HG03342 (cell line): ENCODE results near the gene CHRNE.
"Not testable (repeated sequence)": the region's sequence is repeated elsewhere in the genome, so short reads cannot be mapped to it uniquely, and the experiment has no call there.

Source experiments
- ATAC-seq: cut with Tn5 transposase; IDR thresholded peaks from one replicate; pipeline ENCODE4 v1.9.1; 2021; ENCODE audit warnings: mild to moderate bottlenecking, moderate library complexity; ENCODE audit not compliant: unreplicated experiment

Gene CHRNE

GRCh38 chr17:4891411-4892410 lies 11.2 kb downstream of the CHRNE start:
- ATAC-seq: no peak

DNA sequence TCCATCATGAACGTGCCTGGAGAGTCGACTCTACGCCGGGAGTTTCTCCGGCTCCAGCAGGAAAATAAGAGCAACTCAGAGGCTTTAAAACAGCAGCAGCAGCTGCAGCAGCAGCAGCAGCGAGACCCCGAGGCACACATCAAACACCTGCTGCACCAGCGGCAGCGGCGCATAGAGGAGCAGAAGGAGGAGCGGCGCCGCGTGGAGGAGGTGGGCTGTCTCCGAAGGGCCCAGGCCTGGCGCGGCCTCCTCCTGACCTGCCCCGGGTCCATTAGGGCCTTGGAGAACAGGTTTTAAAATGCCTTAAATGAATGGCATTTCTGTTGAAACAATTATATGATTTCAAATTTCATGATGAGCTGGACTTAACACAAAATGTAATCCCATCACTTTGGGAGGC lies 15.3 kb downstream of the CHRNE start:
- ATAC-seq: no peak

GRCh38 chr17:4886830-4887229 lies 16.1 kb downstream of the CHRNE start:
- no peak for ATAC-seq

- no peak for ATAC-seq
Measured at GRCh38 chr17:4884489-4884888, 18.4 kb downstream of the CHRNE start.

GRCh38 chr17:4881761-4882555 lies 20.9 kb downstream of the CHRNE start:
- ATAC-seq: no peak

GRCh38 chr17:4880857-4881256 lies 22.0 kb downstream of the CHRNE start:
- no peak for ATAC-seq

- no peak for ATAC-seq
Measured at GRCh38 chr17:4879601-4880000, 23.3 kb downstream of the CHRNE start.

DNA sequence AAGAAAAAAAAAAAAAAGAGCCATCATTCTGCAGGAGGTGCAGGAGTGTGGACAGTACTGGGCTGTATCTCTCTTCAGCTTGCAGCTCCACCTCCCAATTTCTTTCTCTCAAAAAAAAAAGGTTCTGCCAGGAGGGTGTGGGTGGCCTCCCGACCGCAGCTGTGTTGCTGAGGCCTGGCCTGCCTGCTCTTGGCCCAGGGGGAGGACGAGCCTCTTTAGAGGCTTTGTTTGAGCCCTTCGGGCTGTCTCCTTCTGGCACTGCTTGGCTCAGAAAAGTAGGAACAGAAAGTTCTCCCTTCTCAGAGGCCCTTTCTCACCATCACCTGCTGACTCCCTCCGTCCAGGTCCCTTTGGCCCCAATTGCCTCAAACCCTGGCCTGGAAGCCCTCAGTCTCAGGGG lies 25.8 kb downstream of the CHRNE start:
- no peak for ATAC-seq

DNA sequence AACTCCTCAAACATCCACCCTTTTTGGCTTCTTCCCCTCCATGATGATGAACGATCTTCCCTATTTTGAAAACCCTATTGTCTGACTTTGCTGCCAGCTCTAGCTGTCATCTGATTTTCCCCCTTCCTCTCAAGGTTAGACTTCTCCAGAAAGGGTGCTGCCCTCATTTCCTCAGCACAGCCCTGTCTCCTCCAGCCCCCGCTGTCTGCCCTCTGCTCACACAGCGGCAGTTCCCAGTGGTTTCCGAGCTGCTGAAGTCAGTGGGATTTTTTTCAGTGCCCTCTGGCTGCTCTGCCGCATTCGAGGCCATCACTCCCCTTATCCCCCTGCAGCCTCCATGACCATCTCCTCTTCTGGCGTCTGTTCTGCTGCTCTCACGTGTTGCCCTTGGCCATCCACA lies 30.1 kb downstream of the CHRNE start:
- ATAC-seq: no peak

- no peak for ATAC-seq
Measured at GRCh38 chr17:4870855-4871254, 32.0 kb downstream of the CHRNE start.

- ATAC-seq: not testable (repeated sequence)
Measured at GRCh38 chr17:4869058-4869998, 33.6 kb downstream of the CHRNE start.

DNA sequence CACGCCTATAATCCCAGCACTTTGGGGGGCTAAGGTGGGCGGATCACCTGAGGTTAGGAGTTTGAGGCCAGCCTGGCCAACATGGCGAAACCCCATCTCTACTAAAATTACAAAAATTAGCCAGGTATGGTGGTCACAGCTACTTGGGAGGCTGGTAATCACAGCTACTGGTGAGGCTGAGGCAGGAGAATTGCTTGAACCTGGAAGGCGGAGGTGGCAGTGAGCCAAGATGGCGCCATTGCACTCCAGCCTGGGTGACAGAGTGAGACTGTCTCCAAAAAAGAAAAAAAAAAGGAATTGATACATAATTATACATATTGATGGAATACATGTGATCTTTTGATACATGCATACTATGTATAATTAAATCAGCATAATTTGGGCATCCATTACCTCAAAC lies 35.4 kb downstream of the CHRNE start:
- ATAC-seq: not testable (repeated sequence)

DNA sequence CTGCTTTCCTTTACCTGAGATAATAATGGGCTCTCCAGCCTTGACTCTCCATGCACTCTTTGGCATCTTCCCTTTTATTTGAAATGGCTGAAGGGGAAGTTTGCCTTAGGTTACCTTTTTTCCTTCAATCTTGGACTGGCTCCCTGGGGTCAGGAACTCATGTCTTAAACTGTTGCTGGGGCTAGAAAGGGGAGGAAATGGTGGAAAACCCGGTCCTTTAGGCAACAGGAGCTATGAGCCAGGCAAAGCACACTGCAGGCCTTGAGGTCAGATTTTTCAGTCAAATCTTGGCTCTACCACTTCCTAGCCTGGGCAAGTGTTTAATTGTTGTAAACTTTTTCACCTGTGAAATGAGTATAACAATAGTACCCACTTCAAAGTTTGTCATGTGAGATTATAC lies 39.6 kb downstream of the CHRNE start:
- no peak for ATAC-seq

- no peak for ATAC-seq
Measured at GRCh38 chr17:4862720-4863119, 40.2 kb downstream of the CHRNE start.

- ATAC-seq: no peak
Measured at GRCh38 chr17:4861052-4861451, 41.8 kb downstream of the CHRNE start.

DNA sequence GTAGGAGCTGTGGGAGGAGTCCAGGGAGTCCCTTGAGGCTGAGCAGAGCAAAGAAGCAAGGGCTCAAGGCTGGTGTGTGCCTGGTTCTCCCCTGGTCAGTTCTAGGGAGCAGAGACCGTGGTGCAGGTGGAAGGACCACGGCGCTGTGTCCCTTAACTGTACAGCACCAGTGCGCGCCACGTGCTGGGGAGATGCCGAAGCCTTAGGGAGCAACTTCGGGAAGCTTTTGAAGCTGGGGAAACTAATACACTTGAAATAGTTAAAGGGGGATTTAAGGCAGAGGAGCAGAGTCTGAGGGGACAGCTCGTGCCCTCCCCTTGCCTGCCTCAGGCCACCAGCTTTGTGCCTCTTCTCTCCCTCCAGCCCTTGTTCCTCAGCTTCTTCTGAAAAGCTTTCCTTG lies 42.2 kb downstream of the CHRNE start:
- ATAC-seq: no peak

- ATAC-seq: no peak
Measured at GRCh38 chr17:4859816-4860625, 42.9 kb downstream of the CHRNE start.

GRCh38 chr17:4858882-4859260 lies 44.0 kb downstream of the CHRNE start:
- ATAC-seq: no peak

- ATAC-seq: no peak
Measured at GRCh38 chr17:4858068-4858881, 44.6 kb downstream of the CHRNE start.
